Measurements from ENCODE around the gene DHRS3.
A peak's percentile ranks its signal among the peaks of the same experiment; 100 is the strongest.
"Not testable (repeated sequence)": the region's sequence is repeated elsewhere in the genome, so short reads cannot be mapped to it uniquely, and the experiment has no call there.

The DHRS3 gene, protein sequence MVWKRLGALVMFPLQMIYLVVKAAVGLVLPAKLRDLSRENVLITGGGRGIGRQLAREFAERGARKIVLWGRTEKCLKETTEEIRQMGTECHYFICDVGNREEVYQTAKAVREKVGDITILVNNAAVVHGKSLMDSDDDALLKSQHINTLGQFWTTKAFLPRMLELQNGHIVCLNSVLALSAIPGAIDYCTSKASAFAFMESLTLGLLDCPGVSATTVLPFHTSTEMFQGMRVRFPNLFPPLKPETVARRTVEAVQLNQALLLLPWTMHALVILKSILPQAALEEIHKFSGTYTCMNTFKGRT

DNA sequence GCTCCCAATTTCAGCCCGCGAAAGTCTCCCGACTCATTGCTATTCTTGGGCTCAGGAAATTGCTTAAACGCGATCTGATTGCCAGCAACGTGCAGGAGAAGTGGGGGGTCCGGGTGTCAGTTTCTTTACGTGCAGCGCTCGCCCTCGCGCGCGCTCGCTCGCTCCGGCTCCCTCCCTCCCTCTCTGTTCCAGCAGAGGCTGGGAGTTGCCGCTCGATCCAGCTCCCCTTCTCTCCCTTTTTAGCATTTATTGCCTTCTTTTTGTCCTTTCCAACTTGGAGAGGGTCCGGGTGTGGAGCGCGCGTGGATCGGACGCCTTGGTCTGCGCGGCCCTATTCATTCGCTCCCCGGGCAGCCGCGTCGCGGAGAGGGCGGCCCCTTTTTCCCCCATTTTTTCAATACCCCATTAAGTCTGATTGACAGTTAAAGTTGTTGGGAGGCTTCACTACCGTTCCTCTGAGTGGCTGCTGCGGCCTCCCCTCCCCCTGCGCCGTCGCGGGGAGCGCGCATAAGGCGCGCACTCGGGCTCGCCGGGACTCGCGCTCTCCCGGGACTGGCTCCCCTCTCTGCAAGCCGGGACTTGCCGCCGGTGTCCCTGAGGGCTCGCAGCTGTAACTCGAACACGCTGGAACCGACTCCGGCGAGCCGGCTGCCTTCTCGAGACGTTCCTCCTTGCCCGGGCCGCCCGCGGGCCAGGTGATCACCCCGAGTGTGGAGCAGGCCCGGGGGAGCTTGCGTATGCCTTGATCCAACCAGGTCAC is at the start of gene DHRS3:
Gene DHRS3, minus strand, starts transcription at position 310 of the 760 bp plus-strand sequence. CDS start 862 bp downstream, outside the sequence.
- DNase-seq (ENCODE audit: low spot score): peak; percentile 61

DNA sequence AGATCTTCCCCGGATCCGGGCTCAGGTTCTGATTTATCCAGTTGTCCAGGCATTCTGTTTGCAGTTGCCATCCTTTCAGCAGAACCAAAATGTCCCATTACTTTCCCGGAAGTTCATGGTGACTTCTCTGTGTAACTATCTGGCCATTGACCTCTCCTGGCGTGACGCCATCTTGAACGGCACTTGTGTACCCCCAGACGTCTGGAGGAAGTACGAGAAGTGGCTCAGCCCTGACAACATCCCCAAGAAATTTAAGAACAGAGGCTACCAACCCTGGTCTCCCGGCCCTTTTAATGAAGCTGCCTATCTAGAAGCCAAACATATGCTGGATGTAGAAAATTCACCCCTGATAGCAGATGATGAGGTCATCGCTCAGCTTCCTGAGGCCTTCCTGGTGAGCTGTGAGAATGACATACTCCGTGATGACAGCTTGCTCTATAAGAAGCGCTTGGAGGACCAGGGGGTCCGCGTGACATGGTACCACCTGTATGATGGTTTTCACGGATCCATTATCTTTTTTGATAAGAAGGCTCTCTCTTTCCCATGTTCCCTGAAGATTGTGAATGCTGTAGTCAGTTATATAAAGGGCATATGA is 48.2 kb upstream of the DHRS3 start:
- no peak for DNase-seq (ENCODE audit: low spot score)

DNA sequence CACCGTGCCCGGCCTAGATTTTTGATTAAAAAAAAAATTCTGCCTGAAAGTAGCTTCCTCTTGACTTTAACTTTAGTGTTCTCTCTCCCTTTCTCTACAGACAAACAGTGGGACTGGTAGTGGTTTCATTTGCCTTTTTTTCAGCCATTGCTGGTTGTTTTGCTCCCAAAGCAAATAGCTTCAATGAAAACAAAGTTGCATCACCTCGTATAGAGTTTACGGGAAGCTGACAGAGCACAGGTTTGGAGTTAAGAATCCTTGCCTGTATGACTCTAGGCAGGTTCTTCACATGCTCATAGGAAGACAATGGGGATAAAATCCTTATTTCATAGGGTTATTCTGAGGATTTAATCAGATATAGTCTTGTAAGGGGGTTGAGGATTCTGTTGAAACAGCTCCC is 47.5 kb upstream of the DHRS3 start:
- DNase-seq (ENCODE audit: low spot score): no peak

DNA sequence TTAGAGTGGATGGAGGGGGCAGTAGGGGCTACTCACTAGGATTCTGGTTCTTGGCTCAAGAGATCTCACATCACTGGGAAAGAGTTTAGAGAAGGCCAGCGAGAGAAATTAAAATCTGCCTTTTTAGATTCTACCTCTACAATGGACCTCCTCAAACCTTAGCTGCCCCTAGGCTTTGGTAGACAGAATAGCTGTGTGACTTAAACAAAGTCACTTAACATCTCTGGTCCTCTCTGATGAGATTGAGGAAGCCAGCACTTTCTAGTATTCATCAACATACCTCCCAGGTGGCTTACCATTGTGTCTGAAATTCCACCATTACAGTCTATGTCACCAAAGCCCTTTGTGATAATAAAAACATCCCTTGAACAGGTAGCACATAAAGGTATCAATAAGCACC is 44.5 kb upstream of the DHRS3 start:
- no peak for DNase-seq (ENCODE audit: low spot score)

DNA sequence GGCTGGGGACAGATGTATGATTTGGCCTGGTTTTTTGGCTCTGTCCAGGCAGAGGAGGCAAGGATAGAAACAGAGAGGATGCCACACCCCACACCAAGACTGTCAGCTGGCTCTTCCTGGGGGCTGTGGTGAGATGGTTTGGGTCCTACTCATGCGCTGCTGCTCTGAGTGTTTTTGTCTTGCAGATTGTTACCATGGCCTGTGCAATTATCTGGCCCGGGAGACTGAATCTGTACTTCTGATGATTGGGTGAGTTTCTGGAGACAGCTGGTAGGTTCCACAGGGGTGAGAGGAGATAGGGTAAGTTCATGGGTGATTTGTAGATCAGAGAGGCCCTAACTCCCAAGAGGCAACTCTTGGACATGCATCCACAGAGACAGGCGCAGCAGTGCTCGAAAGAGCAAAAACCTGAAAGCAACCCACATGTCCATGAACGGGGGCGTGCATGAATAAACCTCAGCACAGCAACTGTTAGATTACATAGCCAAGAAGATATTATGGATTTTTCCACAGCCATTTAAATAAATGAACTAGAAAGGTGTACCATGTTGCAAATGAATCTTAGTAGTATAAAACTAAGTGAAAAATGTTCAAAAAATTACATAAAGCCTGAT is 43.7 kb upstream of the DHRS3 start:
- no peak for DNase-seq (ENCODE audit: low spot score)

DNA sequence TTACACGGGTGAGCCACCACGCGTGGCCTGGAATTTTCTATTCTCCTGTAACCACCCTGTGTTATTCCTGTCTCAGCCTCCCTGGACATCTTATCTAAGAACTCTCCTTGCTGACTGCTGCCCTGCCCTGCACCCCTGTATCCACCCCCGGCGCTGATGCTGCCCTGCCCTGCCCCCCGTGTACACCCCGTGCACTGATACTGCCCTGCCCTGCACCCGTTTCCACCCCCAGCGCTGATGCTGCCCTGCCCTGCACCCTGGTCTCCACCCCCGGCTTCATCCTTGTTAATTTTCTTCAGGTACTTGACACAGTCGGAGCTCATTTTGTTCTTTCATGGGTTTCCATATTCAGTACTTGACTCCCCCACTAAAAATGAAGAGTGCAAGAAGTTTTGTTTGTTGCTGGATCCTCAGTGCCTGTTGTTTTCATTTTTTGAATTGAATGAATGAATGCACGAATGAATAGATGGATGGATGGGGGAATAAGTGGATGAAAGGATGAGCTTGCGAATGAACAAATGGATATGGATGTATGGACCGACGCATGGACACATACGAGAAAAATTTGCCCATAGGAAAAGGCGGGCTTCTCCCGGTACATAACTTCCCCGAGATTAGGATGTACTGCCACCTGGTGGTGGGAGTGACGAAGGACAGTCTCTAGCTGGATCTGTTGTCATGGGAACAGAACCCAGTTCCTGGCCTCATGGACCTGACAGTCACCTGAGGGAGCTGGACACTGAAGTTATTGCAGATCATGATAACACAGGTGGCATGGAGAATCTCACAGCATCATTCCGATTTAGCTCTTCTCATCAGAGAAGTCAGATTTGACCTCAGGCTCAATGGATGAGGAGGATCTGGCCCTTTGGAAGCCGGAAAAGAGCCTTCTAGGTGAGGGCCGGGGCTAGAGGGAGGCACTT is 40.8 kb upstream of the DHRS3 start:
- DNase-seq (ENCODE audit: low spot score): peak; percentile 78

DNA sequence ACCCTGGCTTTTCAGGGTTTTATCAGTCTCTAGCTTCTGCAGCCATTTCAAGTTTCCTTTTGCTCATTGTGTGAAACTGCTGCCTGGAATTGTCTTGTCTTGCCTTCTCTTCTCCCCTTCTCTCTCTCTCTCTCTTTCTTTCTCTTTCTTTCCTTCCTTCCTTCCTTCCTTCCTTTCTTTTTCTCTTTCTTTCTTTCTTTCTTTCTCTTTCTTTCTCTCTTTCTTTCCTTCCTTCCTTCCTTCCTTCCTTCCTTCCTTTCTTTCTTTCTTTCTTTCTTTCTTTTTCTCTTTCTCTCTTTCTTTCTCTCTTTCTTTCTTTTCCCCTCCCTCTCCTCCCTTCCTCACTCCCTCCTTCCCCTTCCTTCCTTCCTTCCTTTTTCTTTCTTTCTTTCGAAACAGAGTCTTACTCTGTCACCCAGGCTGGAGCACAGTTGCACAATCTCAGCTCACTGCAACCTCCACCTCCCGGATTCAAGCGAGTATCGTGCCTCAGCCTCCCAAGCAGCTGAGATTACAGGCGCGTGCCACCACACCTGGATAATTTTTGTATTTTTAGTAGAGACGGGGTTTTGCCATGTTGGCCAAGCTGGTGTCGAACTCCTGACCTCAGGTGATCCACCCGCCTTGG is 40.0 kb upstream of the DHRS3 start:
- DNase-seq (ENCODE audit: low spot score): not testable (repeated sequence)

DNA sequence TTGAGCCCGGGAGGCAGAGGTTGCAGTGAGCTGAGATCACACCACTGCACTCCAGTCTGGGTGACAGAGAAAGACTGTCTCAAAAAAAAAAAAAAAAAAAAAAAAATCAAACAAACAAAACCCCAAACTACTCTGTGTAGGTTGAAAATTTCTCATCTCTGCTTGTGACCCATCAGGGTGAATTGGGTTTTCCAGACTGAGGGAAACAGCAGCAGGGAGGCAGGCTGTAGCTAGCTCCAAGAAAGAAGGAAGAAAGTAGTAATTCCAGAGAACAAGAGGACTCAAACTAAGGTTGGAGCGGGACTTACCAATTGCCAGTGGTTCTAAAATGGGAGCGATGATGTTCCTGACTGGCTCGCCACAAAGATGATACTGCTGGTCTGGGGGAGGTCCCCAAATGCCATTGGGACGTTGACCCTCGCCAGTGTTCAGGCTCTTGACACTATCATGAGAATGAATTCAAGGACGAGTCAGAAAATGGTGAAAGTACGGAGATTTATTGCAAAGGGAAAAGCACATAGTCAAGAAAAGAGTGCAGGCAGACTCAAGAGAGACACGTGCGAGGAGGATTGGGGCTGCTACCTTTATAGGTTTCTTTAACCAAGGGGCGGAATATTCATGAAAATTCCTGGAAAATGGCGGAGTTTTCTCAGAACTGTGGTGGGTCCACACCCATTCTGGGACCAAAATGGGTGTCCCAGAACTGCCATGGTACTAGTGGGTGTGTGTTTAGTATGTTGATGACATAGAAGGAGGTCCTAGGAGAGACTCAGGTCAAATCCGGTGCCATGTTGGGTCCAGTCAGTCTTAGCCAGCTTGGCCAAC is 39.3 kb upstream of the DHRS3 start:
- DNase-seq (ENCODE audit: low spot score): no peak

DNA sequence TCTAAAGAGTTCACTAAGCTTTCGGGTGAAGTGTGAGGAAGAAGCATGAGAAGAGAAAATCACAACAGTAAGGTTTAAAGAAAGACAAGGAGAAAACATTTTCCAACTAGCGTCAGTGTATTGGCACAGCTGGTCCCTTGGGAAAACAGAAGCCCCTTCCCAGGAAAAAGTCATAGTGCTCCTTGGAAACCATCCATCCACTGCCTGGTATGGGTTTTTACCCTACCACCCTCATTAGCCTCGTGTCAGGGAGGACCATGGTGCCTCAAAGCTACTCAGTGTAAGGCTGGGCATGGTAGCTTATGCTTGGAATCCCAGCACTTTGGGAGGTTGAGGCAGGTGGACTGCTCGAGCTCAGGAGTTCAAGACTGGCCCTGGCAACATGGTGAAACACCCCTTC is 38.6 kb upstream of the DHRS3 start:
- no peak for DNase-seq (ENCODE audit: low spot score)

DNA sequence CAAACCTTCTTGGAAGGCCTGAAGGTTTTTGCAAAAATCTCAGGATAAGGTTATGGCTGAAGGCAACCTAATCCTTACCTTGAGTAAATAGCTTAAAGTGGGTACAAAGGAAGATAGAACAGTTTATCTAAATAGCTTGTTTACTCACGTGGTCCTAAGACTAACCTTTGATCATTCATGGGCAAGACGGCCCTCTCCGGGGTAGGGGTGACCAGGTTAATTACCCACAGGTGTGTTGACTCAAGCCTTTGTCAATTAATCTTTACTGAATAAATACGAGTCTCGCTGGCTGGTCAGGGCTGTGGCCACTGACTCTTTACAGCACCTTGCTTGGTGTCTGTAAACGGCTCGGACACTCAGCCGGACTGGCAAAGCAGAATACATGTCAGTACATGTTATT is 36.6 kb upstream of the DHRS3 start:
- DNase-seq (ENCODE audit: low spot score): no peak

DNA sequence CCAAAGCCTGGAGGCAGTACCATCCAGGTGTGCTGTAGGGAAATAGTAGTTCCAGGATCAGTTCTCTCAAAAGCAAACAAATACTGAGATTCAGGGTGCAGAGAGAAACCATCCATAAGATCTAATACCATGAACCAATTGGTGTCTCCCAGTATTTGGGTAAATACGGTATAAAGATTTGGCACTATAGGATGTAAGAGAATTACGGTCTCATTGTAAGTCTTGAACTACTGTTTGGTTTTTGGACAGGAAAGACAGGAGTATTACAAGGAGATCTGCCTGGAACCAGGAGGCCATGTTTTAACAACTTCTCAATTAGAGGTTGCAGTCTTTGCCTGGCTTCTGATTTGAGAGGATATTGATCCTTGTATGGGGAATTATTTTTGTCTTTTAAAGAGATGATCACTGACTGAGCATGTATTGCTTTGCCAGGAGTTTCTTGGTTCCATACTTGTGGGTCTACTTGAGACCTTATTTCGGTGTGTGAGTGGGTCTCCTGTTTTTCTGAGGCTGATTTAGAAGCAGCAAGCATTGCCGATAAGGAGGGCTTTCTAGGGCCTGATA is 36.1 kb upstream of the DHRS3 start:
- DNase-seq (ENCODE audit: low spot score): no peak

DNA sequence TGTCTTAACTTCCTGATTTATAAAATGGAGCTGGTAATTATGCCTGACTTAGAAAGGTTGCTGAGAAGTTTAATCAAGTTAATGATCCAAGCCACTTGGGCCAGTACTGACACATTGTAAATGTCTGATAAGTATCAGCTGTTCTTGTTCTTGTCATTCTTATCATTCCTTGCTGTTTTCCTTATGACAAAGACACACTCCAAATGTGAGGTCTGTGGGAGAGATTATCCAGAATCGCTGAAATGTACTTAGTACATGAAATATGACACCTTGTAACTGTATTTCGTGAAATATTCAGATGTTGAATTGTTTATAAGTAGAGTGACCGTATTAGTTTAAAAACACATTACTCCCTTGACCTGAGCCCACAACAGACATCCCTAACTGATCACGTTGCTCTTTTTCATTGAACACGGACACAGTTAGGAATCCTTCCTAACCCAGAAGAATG is 32.0 kb upstream of the DHRS3 start:
- no peak for DNase-seq (ENCODE audit: low spot score)

DNA sequence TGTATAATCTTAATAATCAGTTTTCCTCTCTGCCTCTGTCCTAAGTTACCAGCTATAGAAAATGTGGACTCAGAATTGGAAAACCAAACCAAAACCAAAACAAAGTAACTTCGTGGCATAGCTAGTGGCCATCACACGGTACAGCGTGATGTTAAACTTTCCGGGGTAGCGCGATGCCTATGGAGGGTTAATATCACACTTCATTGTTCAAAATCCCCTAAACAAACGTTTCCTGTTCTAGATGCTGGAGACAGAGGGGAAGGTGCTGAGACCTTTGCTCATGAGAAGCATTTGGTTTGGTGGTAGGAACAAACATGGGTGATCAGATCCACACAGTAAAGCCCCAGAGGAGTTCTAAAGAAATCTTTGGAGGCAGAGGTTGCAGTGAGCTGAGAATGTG is 30.7 kb upstream of the DHRS3 start:
- no peak for DNase-seq (ENCODE audit: low spot score)

DNA sequence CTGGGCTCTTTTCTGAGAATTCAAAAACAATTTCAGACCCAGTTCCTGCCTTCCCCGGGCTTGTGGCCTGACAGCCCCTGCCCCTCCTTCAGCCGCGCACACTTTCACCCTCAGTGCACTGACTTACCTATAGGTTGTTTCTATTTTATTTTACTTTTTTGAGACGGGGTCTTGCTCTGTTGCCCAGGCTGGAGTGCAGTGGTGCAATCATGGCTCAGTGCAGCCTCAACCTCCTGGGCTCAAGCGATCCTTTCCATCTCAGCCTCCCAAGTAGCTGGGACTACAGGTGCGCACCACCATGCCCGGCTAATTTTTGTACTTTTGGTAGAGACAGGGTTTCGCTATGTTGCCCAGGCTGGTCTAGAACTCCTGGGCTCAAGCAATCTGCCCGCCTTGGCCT is 27.4 kb upstream of the DHRS3 start:
- DNase-seq (ENCODE audit: low spot score): not testable (repeated sequence)

DNA sequence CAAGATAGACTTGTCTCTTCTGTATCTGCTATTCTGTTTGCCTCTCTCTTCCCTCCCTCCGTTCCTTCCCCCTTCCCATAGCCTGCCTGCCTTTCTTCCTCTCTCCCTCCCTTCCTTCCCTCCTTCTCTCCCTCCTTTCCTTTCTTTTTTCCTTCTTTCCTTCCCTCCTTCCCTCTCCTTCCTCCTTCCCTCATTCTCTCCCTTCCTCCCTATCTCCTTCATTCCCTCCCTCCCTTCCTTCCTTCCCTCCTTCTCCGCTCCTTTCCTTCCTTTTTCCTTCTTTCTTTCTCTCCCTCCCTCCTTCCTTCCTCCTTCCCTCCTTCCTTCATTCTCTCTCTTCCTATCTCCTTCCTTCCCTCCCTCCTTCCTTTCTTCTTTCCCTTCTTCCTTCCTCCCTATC is 26.8 kb upstream of the DHRS3 start:
- no peak for DNase-seq (ENCODE audit: low spot score)

DNA sequence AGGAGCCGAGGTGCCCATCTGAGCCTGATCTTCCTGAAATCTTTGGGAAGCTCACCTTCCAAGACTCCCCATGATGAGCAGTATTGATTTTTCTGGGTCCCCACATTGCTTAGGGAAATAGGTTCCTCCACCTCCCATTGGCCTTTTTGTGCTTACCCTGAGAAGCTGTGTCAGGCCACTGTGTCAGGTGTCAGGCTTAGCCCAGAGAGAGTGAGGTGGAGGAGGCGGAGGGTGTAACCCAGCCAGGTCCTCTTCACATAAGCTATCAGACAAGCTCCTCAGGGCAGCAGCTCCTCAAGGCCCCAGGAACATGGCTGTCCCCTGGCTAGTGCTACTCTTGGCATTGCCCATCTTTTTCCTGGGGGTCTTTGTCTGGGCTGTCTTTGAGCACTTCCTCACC is 26.2 kb upstream of the DHRS3 start:
- DNase-seq (ENCODE audit: low spot score): no peak

DNA sequence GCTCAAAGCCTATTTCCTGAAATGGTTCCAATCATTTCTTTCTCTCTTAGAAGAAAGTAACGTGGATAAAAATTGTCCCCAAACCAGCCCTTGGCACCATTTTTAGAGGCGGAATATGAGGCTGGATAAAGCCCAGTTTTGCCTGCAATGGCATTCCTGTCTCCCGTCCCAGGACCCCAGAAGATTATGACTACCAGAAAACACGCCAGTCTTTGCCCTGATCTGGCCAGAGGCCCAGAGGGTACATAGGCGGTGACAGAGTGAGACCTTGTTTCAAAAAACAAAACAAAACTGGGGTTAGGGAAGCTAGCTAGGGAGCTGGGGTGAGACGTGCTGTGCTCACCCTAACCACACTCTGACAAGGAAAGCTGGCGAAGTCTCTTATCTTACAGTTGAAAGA is 25.8 kb upstream of the DHRS3 start, which contains the start of gene AADACL4:
Gene AADACL4, plus strand, starts transcription at position 301 of the 400 bp plus-strand sequence. CDS start 462 bp downstream, outside the sequence.
- DNase-seq (ENCODE audit: low spot score): no peak

DNA sequence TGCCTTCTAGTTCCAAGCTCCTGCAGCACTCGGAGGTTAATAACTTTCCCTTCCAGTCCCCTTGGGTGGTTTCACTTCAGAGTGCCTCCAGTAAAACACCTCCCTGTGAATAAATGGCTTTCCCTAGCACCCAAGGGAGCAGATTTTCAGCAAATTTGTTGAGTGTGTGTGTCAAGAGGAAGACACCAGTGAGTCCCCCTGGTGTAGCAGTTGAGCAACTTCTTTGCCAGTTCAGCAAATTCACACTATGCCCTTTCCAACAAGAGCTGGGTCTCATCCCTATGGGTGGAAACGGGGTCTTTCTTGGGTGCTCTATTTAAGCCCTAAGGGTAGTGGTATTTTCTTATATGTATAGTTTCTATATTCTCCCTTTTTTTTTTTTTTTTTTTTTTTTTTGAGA is 25.1 kb upstream of the DHRS3 start:
- DNase-seq (ENCODE audit: low spot score): no peak

DNA sequence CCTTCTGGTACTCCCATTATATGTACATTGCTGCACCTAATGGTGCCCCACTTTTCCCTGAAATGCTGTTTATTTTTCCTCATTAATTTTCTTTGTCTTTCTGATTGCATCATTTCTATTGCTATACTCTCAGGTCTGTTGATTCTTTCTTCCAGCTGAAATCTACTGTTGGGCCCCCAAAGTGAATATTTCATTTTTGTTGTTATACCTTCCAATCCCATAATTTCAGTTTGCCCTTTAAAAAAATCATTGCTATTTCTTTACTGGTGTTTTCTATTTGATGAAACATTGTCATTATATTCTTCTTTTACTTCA is 22.9 kb upstream of the DHRS3 start:
- DNase-seq (ENCODE audit: low spot score): no peak
